ENCODE data around the gene CCT5. TPM values are rescaled to one million over a fixed set of nuclear protein-coding genes. Genes with fewer than 3 reads are reported as not detected.
A peak's percentile ranks its signal among the peaks of the same experiment; 100 is the strongest.

The CCT5 gene
- total RNA-seq (100 to 1,000 TPM in 4 of 10 donors, 10 to 100 TPM in 6; 83.6 to 118 (median 95.9) TPM), polyA plus RNA-seq (100 to 1,000 TPM in 1 of 2 donors, 10 to 100 TPM in 1; 54.7 to 247 TPM)
- long read RNA-seq, donor 1, transcript CCT5-201 (11 exons, 3,675 nt), result major isoform, 200 of 214 reads
- long read RNA-seq, donor 1, partial matches to known transcripts, result 5 of 214 reads
- long read RNA-seq, donor 1, other reads (novel, unspliced or antisense), result 9 of 214 reads
- long read RNA-seq, donor 2, transcript CCT5-201 (11 exons, 3,675 nt), result major isoform, 224 of 240 reads
- long read RNA-seq, donor 2, partial matches to known transcripts, result 4 of 240 reads
- long read RNA-seq, donor 2, other reads (novel, unspliced or antisense), result 11 of 240 reads
- long read RNA-seq, donor 3, transcript CCT5-201 (11 exons, 3,675 nt), result major isoform, 631 of 675 reads
- long read RNA-seq, donor 3, transcript CCT5-213 (10 exons, 1,728 nt), result minor isoform, 9 of 675 reads
- long read RNA-seq, donor 3, partial matches to known transcripts, result 20 of 675 reads
- long read RNA-seq, donor 3, other reads (novel, unspliced or antisense), result 15 of 675 reads

GRCh38 chr5:10249948-10250805, at the start of gene CCT5:
Gene CCT5, plus strand, starts transcription at chr5:10250280. Its CDS starts 61 bp downstream, at chr5:10250341.
- Histone ChIP-seq H3K27me3 (no peaks in the 10 kb centered on the region), H3K27ac (peak within 1 kb of the TSS; percentile 88 to 98 (median 96)), H3K9me3 (no peaks in the 10 kb centered on the region), H3K4me3 (peak within 1 kb of the TSS; percentile 57 to 100 (median 87)), H3K4me1 (peaks cover 4 to 45% (median 30%) of the 10 kb centered on the region in 9 donors), H3K36me3 (peaks cover 0 to 27% (median 0%) of the 10 kb centered on the region in 9 donors)
- WGBS, 2 donors, result 0% methylated on average over 65 to 67 of the region's 67 CpGs
- ATAC-seq, result peak; percentile 88 to 97 (median 95)
- TF ChIP-seq CTCF (IDR thresholded peaks at IDR 0.05), result no peak
- peak; percentile 90 to 95 for DNase-seq
- intact Hi-C loops (cut with DNase I), result no loop called here

GRCh38 chr5:10201223-10201868, 48.7 kb upstream of the CCT5 start:
- H3K9me3 ChIP-seq, result peaks cover 0 to 30% (median 10%) of the 10 kb centered on the region in 11 donors
- DNase-seq, result no peak
- H3K36me3 ChIP-seq, result no peaks in the 10 kb centered on the region
- no peaks in the 10 kb centered on the region for H3K27me3 ChIP-seq
- no peak for ATAC-seq
- no peaks in the 10 kb centered on the region for H3K4me1 ChIP-seq
- no peak overlapping the region for H3K4me3 ChIP-seq
- TF ChIP-seq CTCF (IDR thresholded peaks at IDR 0.05), result peak in 4 of 9 donors; percentile 16 to 42 (median 26)
- no peak overlapping the region for H3K27ac ChIP-seq
- 46 to 48% methylated on average over 4 of the region's 4 CpGs for WGBS, 2 donors
- intact Hi-C loops (cut with DNase I), result no loop called here

- peaks cover 0 to 25% (median 10%) of the 10 kb centered on the region in 11 donors for H3K9me3 ChIP-seq
- H3K4me3 ChIP-seq, result no peak overlapping the region
- H3K27me3 ChIP-seq, result no peaks in the 10 kb centered on the region
- 80 to 84% methylated on average over 3 of the region's 3 CpGs for WGBS, 2 donors
- ATAC-seq, result no peak
- TF ChIP-seq CTCF (IDR thresholded peaks at IDR 0.05), result no peak
- H3K27ac ChIP-seq, result no peak overlapping the region
- H3K4me1 ChIP-seq, result no peaks in the 10 kb centered on the region
- intact Hi-C loops (cut with DNase I), result no loop called here
- no peak for DNase-seq
- H3K36me3 ChIP-seq, result no peaks in the 10 kb centered on the region
Measured at GRCh38 chr5:10202089-10202910, 47.8 kb upstream of the CCT5 start.

Data from heart right ventricle (tissue), 16 donors.